NCI-H187 (cell line): ENCODE data around the gene E2F2.

Source experiments
- DNase-seq, 2 experiments: peaks; one replicate each; lab custom pipeline; 2025; lab: John Stamatoyannopoulos, UW

The E2F2 gene

GRCh38 chr1:23460519-23460918 is 70.5 kb downstream of the E2F2 start:
- DNase-seq, result no peak

- no peak for DNase-seq
These were observed 71.7 kb downstream of the E2F2 start for GRCh38 chr1:23459338-23459757.
